Measurements from ENCODE around the gene TSHZ1.
"Not testable (repeated sequence)": the region's sequence is repeated elsewhere in the genome, so short reads cannot be mapped to it uniquely, and the experiment has no call there.

Gene TSHZ1

GRCh38 chr18:75316826-75317225 is 106.2 kb downstream of the TSHZ1 start:
- DNase-seq (ENCODE audit: low read depth), result no peak

- DNase-seq (ENCODE audit: low read depth), result no peak
These were observed 106.7 kb downstream of the TSHZ1 start for GRCh38 chr18:75317300-75317699.

DNA sequence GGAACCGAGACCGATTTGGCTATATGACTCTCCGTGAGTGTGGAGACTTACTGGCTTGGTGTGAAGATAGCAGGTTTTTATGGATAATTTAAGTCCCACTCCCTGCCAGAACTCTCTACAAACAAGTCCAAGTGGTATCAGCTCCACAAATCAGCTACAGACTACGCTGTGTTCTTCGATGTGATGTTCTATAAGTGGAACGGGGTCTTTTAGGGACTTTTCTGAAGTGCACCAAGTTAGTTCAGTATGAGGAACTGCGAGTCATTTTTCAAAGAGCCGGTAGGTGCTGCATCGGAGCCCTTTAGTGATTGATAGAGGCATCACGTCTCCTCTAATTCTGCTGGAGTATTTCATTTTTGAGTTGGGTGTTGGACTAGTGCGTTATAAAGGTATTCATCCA is 107.1 kb downstream of the TSHZ1 start:
- no peak for DNase-seq (ENCODE audit: low read depth)

GRCh38 chr18:75319905-75320304 is 109.3 kb downstream of the TSHZ1 start:
- no peak for DNase-seq (ENCODE audit: low read depth)

DNA sequence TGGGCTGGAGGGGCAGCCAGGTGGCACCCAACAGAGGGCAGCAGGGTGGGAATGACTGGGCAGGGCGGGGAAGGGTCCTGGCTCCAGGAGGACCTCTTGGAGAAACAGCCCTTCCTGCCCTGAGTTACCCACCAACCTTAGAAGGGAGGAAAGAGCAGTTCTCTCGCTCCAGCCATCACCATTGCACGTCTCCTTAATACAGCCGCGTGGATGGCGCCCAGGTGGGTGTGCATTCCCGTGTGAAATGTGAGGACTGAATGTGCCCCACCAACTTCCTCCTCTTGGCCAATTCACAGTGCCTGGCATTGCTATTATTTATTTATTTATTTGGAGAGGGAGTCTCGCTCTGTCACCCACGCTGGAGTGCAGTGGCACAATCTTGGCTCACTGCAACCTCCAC is 109.9 kb downstream of the TSHZ1 start:
- DNase-seq (ENCODE audit: low read depth), result no peak

- no peak for DNase-seq (ENCODE audit: low read depth)
These were observed 110.8 kb downstream of the TSHZ1 start for GRCh38 chr18:75321431-75321830.

DNA sequence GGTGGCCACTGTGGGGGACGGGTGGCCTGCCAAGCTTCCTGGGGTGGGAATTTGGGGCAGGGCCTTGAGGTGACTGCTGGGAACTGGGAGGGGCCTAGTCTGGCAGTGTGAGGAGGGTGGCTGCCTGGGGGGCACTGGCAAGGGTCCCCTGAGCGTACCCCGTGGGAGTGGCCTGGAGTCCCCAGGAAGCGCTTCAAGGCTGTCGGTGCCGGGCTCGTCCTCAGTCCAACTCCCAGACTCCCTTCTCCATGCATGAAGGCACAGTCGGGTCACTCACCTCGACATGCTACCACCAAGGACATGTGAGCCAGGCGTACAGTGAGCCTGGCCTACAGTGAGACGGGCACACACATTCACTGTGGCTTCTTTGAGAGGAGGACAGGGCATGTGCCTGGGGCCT is 111.6 kb downstream of the TSHZ1 start:
- no peak for DNase-seq (ENCODE audit: low read depth)

DNA sequence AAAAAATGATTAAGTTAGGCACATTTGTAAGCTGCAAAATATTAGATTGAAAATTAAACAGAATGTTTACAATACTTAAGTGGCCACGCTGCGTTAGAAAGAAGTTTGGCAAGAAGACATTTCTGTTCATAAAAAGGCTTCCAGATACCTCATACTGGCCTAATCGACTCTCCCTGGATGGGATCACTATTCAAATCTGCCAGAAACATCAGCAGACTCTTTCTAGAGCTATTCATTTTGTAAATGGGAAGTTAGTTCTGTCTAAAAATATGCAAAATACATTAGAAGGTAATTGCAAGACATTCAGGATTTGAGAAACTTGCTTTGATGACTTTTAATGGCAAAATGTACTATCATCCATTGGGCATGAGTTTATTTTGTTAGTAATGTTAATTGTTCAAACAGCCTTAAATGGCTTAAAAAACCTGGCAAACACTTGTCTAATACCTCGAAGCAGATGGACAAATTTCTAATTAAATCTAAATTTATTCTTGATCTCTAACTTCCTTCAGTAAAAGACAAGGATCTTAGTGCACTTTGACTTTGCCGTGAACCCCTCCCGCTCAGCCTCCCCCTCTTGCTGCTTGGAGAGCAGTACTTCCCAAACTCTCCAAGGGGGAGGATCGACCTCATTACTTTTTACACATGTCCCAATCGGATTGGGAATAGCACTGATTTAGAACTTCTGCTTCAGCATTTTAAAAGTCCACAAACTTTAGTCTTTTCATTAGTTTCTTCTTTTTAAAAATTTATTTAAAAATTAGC is 113.4 kb downstream of the TSHZ1 start:
- DNase-seq (ENCODE audit: low read depth), result no peak

DNA sequence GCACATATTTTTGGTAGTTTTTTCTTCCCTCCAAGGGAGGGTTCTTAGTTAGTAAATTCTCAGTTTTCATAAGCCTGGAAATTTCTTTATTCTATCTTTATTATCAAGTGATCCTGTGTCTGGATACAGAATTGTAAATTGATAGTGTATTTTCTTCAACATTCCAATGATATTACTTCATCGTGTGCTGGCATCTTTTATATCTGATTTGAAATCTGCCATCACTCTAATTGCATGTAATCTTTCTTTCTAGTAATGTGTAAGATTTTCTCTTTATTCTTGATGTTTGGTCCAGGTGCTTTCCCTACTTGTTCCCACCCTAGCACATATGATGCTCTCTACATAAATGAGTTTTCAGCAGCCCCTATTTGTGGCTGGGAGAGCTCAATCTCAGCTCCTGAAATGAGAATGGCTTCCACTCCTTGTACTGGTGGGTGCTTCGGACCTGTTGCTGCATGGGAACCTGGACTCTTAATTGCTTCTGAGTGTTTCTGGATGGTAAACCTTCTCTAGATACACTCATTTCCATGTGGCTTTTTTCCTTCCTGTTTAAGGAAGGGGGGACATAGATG is 114.2 kb downstream of the TSHZ1 start:
- no peak for DNase-seq (ENCODE audit: low read depth)

DNA sequence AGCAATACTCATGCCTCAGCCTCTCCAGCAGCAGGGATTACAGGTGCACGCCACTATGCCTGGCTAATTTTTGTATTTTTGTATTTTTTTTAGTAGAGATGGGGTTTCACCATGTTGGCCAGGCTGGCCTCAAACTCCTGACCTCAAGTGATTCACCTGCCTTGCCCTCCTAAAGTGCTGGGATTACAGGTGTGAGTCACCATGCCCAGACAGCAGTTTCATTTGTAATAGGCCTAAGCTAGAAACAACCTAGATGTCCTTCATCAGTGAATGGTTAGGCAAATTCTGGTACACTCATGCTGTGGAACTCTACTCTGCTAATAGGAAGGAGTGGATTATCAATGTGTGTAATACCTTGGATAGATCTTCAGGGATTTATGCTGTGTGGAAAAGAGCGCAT is 119.2 kb downstream of the TSHZ1 start:
- not testable (repeated sequence) for DNase-seq (ENCODE audit: low read depth)

DNA sequence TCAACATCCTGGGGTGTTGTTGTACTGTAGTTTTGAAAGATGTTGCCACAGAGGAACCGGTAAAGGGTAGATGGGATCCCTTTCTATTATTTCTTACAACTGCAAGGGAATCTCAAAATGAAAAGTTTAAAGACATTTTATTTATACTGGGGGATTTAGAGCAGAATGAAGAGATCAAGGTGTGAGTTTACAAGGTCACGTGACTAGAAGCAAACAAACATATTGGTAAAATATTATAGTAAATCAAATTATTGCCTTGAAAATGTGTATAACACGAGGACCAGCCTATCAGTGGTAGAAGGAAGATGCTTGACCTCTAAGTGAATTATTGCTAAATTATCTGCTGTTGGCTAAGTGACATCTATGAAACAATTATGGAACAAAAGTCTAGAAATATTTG is 119.7 kb downstream of the TSHZ1 start:
- DNase-seq (ENCODE audit: low read depth), result no peak

- DNase-seq (ENCODE audit: low read depth), result no peak
These were observed 124.3 kb downstream of the TSHZ1 start for GRCh38 chr18:75334869-75335268.

DNA sequence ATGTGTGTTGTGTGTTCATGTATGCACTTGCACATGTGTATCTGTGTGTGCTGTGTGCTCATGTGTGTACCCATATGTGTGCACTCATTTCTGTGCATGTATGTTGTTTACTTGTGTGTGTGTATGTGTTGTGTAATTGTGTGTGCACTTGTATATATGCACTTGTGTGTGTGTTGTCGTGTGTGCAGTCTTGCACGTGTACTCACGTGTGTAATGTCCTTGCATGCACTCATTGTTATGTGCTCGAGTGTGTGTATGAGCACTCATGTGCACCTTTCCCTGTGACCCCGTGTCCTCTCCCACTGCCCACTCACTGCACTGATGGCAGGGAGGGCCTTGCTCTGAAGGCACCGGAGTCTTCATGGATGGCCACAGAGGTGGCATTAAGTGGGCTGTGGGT is 124.9 kb downstream of the TSHZ1 start:
- no peak for DNase-seq (ENCODE audit: low read depth)

- no peak for DNase-seq (ENCODE audit: low read depth)
These were observed 126.2 kb downstream of the TSHZ1 start for GRCh38 chr18:75336767-75337166.

GRCh38 chr18:75337348-75337747 is 126.8 kb downstream of the TSHZ1 start:
- DNase-seq (ENCODE audit: low read depth), result no peak

DNA sequence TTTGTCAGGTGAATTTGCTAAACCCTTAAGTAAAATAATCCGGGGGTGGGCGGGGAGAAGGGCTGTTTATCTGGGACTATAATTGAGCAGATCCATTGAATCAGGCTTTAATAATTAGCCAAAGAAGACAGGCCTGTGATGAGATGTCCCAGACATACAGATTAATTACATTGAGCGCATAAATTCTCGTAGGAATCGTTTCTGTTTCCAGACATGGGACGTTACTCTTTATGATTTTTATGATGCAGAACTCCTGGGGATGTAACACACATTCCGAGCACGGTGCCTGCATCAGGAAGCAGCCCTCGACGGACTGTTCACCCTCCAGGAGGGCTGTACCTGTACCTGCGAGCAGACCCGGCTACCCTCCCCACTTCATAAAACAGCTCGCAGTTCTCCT is 128.0 kb downstream of the TSHZ1 start:
- no peak for DNase-seq (ENCODE audit: low read depth)
